ENCODE measurements around the gene CORO7.

GRCh38 chr16:4358831-4359561, 57.4 kb downstream of the CORO7 start:
- TF ChIP-seq CTCF (IDR thresholded peaks at IDR 0.05) (peak; percentile 85 to 98 (median 96)), POLR2A (IDR thresholded peaks at IDR 0.05) (no peak), EP300 (IDR thresholded peaks at IDR 0.05) (no peak)

Data from ovary (tissue), 3 donors.